HepG2 (cell line): ENCODE results near the gene FOXK2. TPM values are rescaled to one million over a fixed set of nuclear protein-coding genes. Genes with fewer than 3 reads are reported as not detected.

Source experiments
- ARNTL ChIP-seq: sonication (generic); formaldehyde crosslinking; IDR thresholded peaks from 2 replicates; pipeline ENCODE4 v1.4.0; 2020; ENCODE audit warnings: mild to moderate bottlenecking, missing genetic modification reagents
- DNMT1 ChIP-seq: sonication (generic); formaldehyde crosslinking; IDR thresholded peaks from 2 replicates; pipeline ENCODE4 v1.5.1; 2020; ENCODE audit warnings: mild to moderate bottlenecking, missing genetic modification reagents
- ELF3 ChIP-seq: IDR thresholded peaks from 2 replicates; pipeline ENCODE4 v1.6.1; 2016; ENCODE audit warnings: missing genetic modification reagents, missing compliant biosample characterization
- HIVEP1 ChIP-seq: sonication (generic); formaldehyde crosslinking; IDR thresholded peaks from 2 replicates; pipeline ENCODE4 v1.4.0; 2020; ENCODE audit warnings: mild to moderate bottlenecking, missing genetic modification reagents
- HMG20B ChIP-seq: conservative IDR thresholded peaks from 2 replicates; pipeline ENCODE4 v1.6.1; 2016; ENCODE audit warnings: missing genetic modification reagents, missing compliant biosample characterization
- KDM5A ChIP-seq: fragments of 200-600 bp; sonication (generic); IDR thresholded peaks from 2 replicates; pipeline ENCODE4 v1.7.0; 2018; ENCODE audit warnings: antibody characterized with exemption, mild to moderate bottlenecking, low read length, borderline replicate concordance
- KDM6A ChIP-seq: IDR thresholded peaks from 2 replicates; pipeline ENCODE4 v1.6.1; 2016; ENCODE audit warnings: low read depth
- NRL ChIP-seq: sonication (generic); formaldehyde crosslinking; IDR thresholded peaks from 2 replicates; pipeline ENCODE4 v1.5.0; 2020; ENCODE audit warnings: missing genetic modification reagents, mild to moderate bottlenecking, moderate library complexity, borderline replicate concordance
- PBX2 ChIP-seq: IDR thresholded peaks from 2 replicates; pipeline ENCODE4 v1.6.1; 2016; ENCODE audit warnings: control low read depth
- PITX1 ChIP-seq: sonication (generic); formaldehyde crosslinking; IDR thresholded peaks from 2 replicates; pipeline ENCODE4 v1.5.1; 2020; ENCODE audit warnings: mild to moderate bottlenecking, missing genetic modification reagents
- PRDM4 ChIP-seq: sonication (generic); formaldehyde crosslinking; IDR thresholded peaks from 2 replicates; pipeline ENCODE4 v1.9.0; 2021; ENCODE audit warnings: missing genetic modification reagents, borderline replicate concordance
- SATB2 ChIP-seq: sonication (generic); formaldehyde crosslinking; IDR thresholded peaks from 2 replicates; pipeline ENCODE4 v1.5.0; 2020; ENCODE audit warnings: missing genetic modification reagents
- ZFP1 ChIP-seq: IDR thresholded peaks from 2 replicates; pipeline ENCODE4 v1.6.1; 2016
- ZNF430 ChIP-seq: sonication (generic); formaldehyde crosslinking; IDR thresholded peaks from 2 replicates; pipeline ENCODE4 v1.9.0; 2021; ENCODE audit warnings: mild to moderate bottlenecking, missing genetic modification reagents
- ZNF432 ChIP-seq: sonication (generic); formaldehyde crosslinking; IDR thresholded peaks from 2 replicates; pipeline ENCODE4 v1.5.0; 2020; ENCODE audit warnings: missing genetic modification reagents, mild to moderate bottlenecking, borderline replicate concordance
- ZNF672 ChIP-seq: sonication (generic); formaldehyde crosslinking; IDR thresholded peaks from 2 replicates; pipeline ENCODE4 v1.8.1; 2022; ENCODE audit warnings: missing genetic modification reagents
- ZNF83 ChIP-seq: sonication (generic); formaldehyde crosslinking; IDR thresholded peaks from 2 replicates; pipeline ENCODE4 v1.4.0; 2020; ENCODE audit warnings: missing genetic modification reagents, mild to moderate bottlenecking, borderline replicate concordance
- polyA plus RNA-seq, 8 experiments: library from polyadenylated mRNA; depleted of rRNA in 3 of 8; stranded (reverse) in 7 of 8; unstranded in 1 of 8; fragments of >200 nt; fragmentation: Illumina TruSeq in 4 of 8; extraction: Trizol in 4 of 8; gene quantifications; 2 replicates each; pipeline versions ENCODE4 v1.2.1 to v1.2.3, GENCODE V29; 2011 to 2016; ENCODE audit warnings: low read depth in 4 of 8, missing spikeins in 1 of 8, mixed read lengths in 1 of 8; ENCODE audit not compliant: insufficient read depth in 1 of 8
- total RNA-seq, 5 experiments: library from RNA; depleted of rRNA; stranded (reverse); fragments of >200 nt; fragmentation: Illumina TruSeq; extraction: Trizol; gene quantifications; 2 replicates each; pipeline ENCODE4 v1.2.3, GENCODE V29; 2016; ENCODE audit warnings: low read depth in 1 of 5
- TF ChIP-seq, protein P1 (sequence below): sonication (generic); formaldehyde crosslinking; IDR thresholded peaks from 2 replicates; pipeline ENCODE4 v1.8.0; 2023; ENCODE audit warnings: mild to moderate bottlenecking, missing genetic modification reagents
- TF ChIP-seq, protein P2 (sequence below): sonication (generic); formaldehyde crosslinking; IDR thresholded peaks from 2 replicates; pipeline ENCODE4 v1.4.0; 2020; ENCODE audit warnings: missing genetic modification reagents, borderline replicate concordance

The FOXK2 gene
- total and polyA plus RNA-seq, 2 of the 13 experiments (the other 11 are each of a cell fraction or from before 2014, with no cell fraction given): 67.1 to 67.2 TPM

GRCh38 chr17:82518826-82519810, at the start of gene FOXK2 (continued):
- TF ChIP-seq PRDM4 (no peak), KDM6A (no peak), KDM5A (no peak), ZNF432 (CRISPR knock-in tag) (no peak), DNMT1 (CRISPR knock-in tag) (no peak), SATB2 (CRISPR knock-in tag) (0 out of 2 replicates have a peak, but pooled peaks have one; percentile 28), ARNTL (CRISPR knock-in tag) (0 out of 2 replicates have a peak, but pooled peaks have one; percentile 61), ELF3 (peak; percentile 30; the same call in 1 of the 2 replicates), ZNF430 (CRISPR knock-in tag) (no peak), ZNF83 (no peak), PITX1 (CRISPR knock-in tag) (peak; percentile 48), NRL (CRISPR knock-in tag) (0 out of 2 replicates have a peak, but pooled peaks have one; percentile 55), PBX2 (CRISPR knock-in tag) (peak; percentile 87), HIVEP1 (peak; percentile 57; the same call in 1 of the 2 replicates), ZNF672 (no peak), ZFP1 (CRISPR knock-in tag) (no peak; the same call in 1 of the 2 replicates), HMG20B (CRISPR knock-in tag) (no peak)
- TF ChIP-seq, protein P1, sequence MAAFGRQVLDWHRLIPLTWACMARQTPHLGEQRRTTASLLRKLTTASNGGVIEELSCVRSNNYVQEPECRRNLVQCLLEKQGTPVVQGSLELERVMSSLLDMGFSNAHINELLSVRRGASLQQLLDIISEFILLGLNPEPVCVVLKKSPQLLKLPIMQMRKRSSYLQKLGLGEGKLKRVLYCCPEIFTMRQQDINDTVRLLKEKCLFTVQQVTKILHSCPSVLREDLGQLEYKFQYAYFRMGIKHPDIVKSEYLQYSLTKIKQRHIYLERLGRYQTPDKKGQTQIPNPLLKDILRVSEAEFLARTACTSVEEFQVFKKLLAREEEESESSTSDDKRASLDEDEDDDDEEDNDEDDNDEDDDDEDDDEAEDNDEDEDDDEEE (CRISPR knock-in tag): no peak
- TF ChIP-seq, protein P2, sequence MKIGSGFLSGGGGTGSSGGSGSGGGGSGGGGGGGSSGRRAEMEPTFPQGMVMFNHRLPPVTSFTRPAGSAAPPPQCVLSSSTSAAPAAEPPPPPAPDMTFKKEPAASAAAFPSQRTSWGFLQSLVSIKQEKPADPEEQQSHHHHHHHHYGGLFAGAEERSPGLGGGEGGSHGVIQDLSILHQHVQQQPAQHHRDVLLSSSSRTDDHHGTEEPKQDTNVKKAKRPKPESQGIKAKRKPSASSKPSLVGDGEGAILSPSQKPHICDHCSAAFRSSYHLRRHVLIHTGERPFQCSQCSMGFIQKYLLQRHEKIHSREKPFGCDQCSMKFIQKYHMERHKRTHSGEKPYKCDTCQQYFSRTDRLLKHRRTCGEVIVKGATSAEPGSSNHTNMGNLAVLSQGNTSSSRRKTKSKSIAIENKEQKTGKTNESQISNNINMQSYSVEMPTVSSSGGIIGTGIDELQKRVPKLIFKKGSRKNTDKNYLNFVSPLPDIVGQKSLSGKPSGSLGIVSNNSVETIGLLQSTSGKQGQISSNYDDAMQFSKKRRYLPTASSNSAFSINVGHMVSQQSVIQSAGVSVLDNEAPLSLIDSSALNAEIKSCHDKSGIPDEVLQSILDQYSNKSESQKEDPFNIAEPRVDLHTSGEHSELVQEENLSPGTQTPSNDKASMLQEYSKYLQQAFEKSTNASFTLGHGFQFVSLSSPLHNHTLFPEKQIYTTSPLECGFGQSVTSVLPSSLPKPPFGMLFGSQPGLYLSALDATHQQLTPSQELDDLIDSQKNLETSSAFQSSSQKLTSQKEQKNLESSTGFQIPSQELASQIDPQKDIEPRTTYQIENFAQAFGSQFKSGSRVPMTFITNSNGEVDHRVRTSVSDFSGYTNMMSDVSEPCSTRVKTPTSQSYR (CRISPR knock-in tag): no peak; the same call in 1 of the 2 replicates
